ENCODE measurements around the gene HOXC9. TPM values are rescaled to one million over a fixed set of nuclear protein-coding genes. Genes with fewer than 3 reads are reported as not detected.

The HOXC9 gene
- total and polyA plus RNA-seq, 9 donors, result 12.6 to 19.2 (median 15.6) TPM

DNA sequence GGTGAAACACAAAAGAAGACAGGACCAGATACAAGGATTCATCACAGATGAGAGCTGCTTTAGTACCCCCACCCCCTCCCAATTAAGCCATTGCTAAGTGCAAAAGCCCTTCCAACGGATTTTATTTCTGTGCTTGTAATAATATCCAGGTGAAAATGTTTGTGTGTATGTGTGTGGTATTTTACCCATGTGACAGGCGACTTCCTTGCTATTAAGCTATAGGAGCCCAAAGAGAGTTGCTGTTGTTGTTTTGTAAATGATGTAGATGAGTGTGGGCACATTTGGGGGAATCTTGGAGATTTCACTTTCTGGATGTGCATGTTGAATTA is 50.5 kb downstream of the HOXC9 start:
- peaks cover 55% of the 10 kb centered on the region for H3K27me3 ChIP-seq (ENCODE audit: control insufficient read depth, insufficient read depth, low read length)
- peaks cover 34% of the 10 kb centered on the region for H3K4me1 ChIP-seq (ENCODE audit: control insufficient read depth, insufficient read depth, low read length)
- H3K9me3 ChIP-seq (replicated peaks; ENCODE audit: control insufficient read depth, low read depth, low read length), result no peaks in the 10 kb centered on the region
- no peak overlapping the region for H3K27ac ChIP-seq (ENCODE audit: low read length)
- H3K36me3 ChIP-seq (ENCODE audit: control insufficient read depth, insufficient read depth, low read length), result peaks cover 19% of the 10 kb centered on the region
- H3K4me3 ChIP-seq (ENCODE audit: low read length), result no peak overlapping the region
- 78% methylated on average over 1 of the region's 2 CpGs for WGBS (ENCODE audit: insufficient coverage)
- no peak for DNase-seq

- H3K9me3 ChIP-seq (replicated peaks; ENCODE audit: control insufficient read depth, low read depth, low read length), result no peaks in the 10 kb centered on the region
- peak overlapping the region; percentile 24 for H3K27ac ChIP-seq (ENCODE audit: low read length)
- no peak for DNase-seq
- no peak overlapping the region for H3K4me3 ChIP-seq (ENCODE audit: low read length)
- H3K4me1 ChIP-seq (ENCODE audit: control insufficient read depth, insufficient read depth, low read length), result peaks cover 32% of the 10 kb centered on the region
- WGBS (ENCODE audit: insufficient coverage), result 72% methylated on average over 3 of the region's 12 CpGs
- peaks cover 50% of the 10 kb centered on the region for H3K27me3 ChIP-seq (ENCODE audit: control insufficient read depth, insufficient read depth, low read length)
- H3K36me3 ChIP-seq (ENCODE audit: control insufficient read depth, insufficient read depth, low read length), result peaks cover 24% of the 10 kb centered on the region
Measured at GRCh38 chr12:54051026-54051842, 51.3 kb downstream of the HOXC9 start.

- DNase-seq, result no peak
- peaks cover 47% of the 10 kb centered on the region for H3K27me3 ChIP-seq (ENCODE audit: control insufficient read depth, insufficient read depth, low read length)
- 52% methylated on average over 18 of the region's 24 CpGs for WGBS (ENCODE audit: insufficient coverage)
- H3K4me1 ChIP-seq (ENCODE audit: control insufficient read depth, insufficient read depth, low read length), result peaks cover 29% of the 10 kb centered on the region
- peak overlapping the region; percentile 73 for H3K27ac ChIP-seq (ENCODE audit: low read length)
- H3K4me3 ChIP-seq (ENCODE audit: low read length), result no peak overlapping the region
- H3K9me3 ChIP-seq (replicated peaks; ENCODE audit: control insufficient read depth, low read depth, low read length), result no peaks in the 10 kb centered on the region
- H3K36me3 ChIP-seq (ENCODE audit: control insufficient read depth, insufficient read depth, low read length), result peaks cover 27% of the 10 kb centered on the region
Measured at GRCh38 chr12:54051874-54052437, 52.0 kb downstream of the HOXC9 start.

GRCh38 chr12:54052438-54053002 is 52.6 kb downstream of the HOXC9 start:
- Histone ChIP-seq H3K27me3 (ENCODE audit: control insufficient read depth, insufficient read depth, low read length) (peaks cover 43% of the 10 kb centered on the region), H3K27ac (ENCODE audit: low read length) (peak overlapping the region; percentile 73)
- peak; percentile 91 for DNase-seq

More at GRCh38 chr12:54052438-54053002, 52.6 kb downstream of the HOXC9 start:
- no peaks in the 10 kb centered on the region for H3K9me3 ChIP-seq (replicated peaks; ENCODE audit: control insufficient read depth, low read depth, low read length)
- 16% methylated on average over 4 of the region's 10 CpGs for WGBS (ENCODE audit: insufficient coverage)
- no peak overlapping the region for H3K4me3 ChIP-seq (ENCODE audit: low read length)
- H3K36me3 ChIP-seq (ENCODE audit: control insufficient read depth, insufficient read depth, low read length), result peaks cover 27% of the 10 kb centered on the region
- H3K4me1 ChIP-seq (ENCODE audit: control insufficient read depth, insufficient read depth, low read length), result peaks cover 28% of the 10 kb centered on the region

Other genes with a start within 250 kb of the HOXC9 start
- gene CISTR, start 248.2 kb upstream of the HOXC9 start, total RNA-seq, result not detected
- not detected for gene CISTR, start 248.2 kb upstream of the HOXC9 start, polyA plus RNA-seq (ENCODE audit: insufficient read depth in 1 of 8, insufficient read length in 8 of 8, low replicate concordance in 1 of 8)
- gene HOXC13, start 61.3 kb upstream of the HOXC9 start, total RNA-seq, result 0.04 TPM
- under 1 TPM in 3 of 8 donors, not detected in 5; 0.05 to 0.45 (median 0.08) TPM for gene HOXC13, start 61.3 kb upstream of the HOXC9 start, polyA plus RNA-seq (ENCODE audit: insufficient read depth in 1 of 8, insufficient read length in 8 of 8, low replicate concordance in 1 of 8)
- gene HOXC12, start 45.3 kb upstream of the HOXC9 start, total RNA-seq, result not detected
- under 1 TPM in 7 of 8 donors, not detected in 1; 0.06 to 0.30 (median 0.08) TPM for gene HOXC12, start 45.3 kb upstream of the HOXC9 start, polyA plus RNA-seq (ENCODE audit: insufficient read depth in 1 of 8, insufficient read length in 8 of 8, low replicate concordance in 1 of 8)
- 2.9 TPM for gene HOXC11, start 27.0 kb upstream of the HOXC9 start, total RNA-seq
- gene HOXC11, start 27.0 kb upstream of the HOXC9 start, polyA plus RNA-seq (ENCODE audit: insufficient read depth in 1 of 8, insufficient read length in 8 of 8, low replicate concordance in 1 of 8), result 1 to 10 TPM; 6.6 to 9.3 (median 7.6) TPM
- 1.8 TPM for gene HOTAIR, start 25.2 kb upstream of the HOXC9 start, total RNA-seq
- gene HOTAIR, start 25.2 kb upstream of the HOXC9 start, polyA plus RNA-seq (ENCODE audit: insufficient read depth in 1 of 8, insufficient read length in 8 of 8, low replicate concordance in 1 of 8), result 10 to 100 TPM in 1 of 8 donors, 1 to 10 TPM in 7; 2.2 to 13.2 (median 4.1) TPM
- gene HOXC10, start 15.0 kb upstream of the HOXC9 start, total RNA-seq, result 7.6 TPM
- 10 to 100 TPM; 43.8 to 57.7 (median 49.5) TPM for gene HOXC10, start 15.0 kb upstream of the HOXC9 start, polyA plus RNA-seq (ENCODE audit: insufficient read depth in 1 of 8, insufficient read length in 8 of 8, low replicate concordance in 1 of 8)
- 1.6 TPM for gene HOXC8, start 8.8 kb downstream of the HOXC9 start, total RNA-seq
- gene HOXC8, start 8.8 kb downstream of the HOXC9 start, polyA plus RNA-seq (ENCODE audit: insufficient read depth in 1 of 8, insufficient read length in 8 of 8, low replicate concordance in 1 of 8), result 1 to 10 TPM; 3.8 to 7.9 (median 5.6) TPM
- 4.1 TPM for gene HOXC6, start 28.3 kb downstream of the HOXC9 start, total RNA-seq
- gene HOXC6, start 28.3 kb downstream of the HOXC9 start, polyA plus RNA-seq (ENCODE audit: insufficient read depth in 1 of 8, insufficient read length in 8 of 8, low replicate concordance in 1 of 8), result 10 to 100 TPM; 11.5 to 22.5 (median 16.0) TPM
- gene HOXC5, start 32.9 kb downstream of the HOXC9 start, total RNA-seq, result 1.1 TPM
- 1 to 10 TPM in 4 of 8 donors, under 1 TPM in 4; 0.54 to 1.6 (median 1.0) TPM for gene HOXC5, start 32.9 kb downstream of the HOXC9 start, polyA plus RNA-seq (ENCODE audit: insufficient read depth in 1 of 8, insufficient read length in 8 of 8, low replicate concordance in 1 of 8)
- gene HOXC4, start 53.7 kb downstream of the HOXC9 start, total RNA-seq, result 10.1 TPM
- 10 to 100 TPM; 16.2 to 29.6 (median 21.8) TPM for gene HOXC4, start 53.7 kb downstream of the HOXC9 start, polyA plus RNA-seq (ENCODE audit: insufficient read depth in 1 of 8, insufficient read length in 8 of 8, low replicate concordance in 1 of 8)
- 27.4 TPM for gene SMUG1, start 188.8 kb downstream of the HOXC9 start, total RNA-seq
- gene SMUG1, start 188.8 kb downstream of the HOXC9 start, polyA plus RNA-seq (ENCODE audit: insufficient read depth in 1 of 8, insufficient read length in 8 of 8, low replicate concordance in 1 of 8), result 10 to 100 TPM; 20.5 to 27.8 (median 23.2) TPM

Measured in muscle of leg (tissue), 11 donors.